Hippocampal formation (tissue), 2 donors: ENCODE results near the gene DOCK10.
"Not testable (repeated sequence)": the region's sequence is repeated elsewhere in the genome, so short reads cannot be mapped to it uniquely, and the experiment has no call there.

Experiments used
- DNase-seq, 2 donors: peaks; one replicate each; lab custom pipeline; 2025; lab: John Stamatoyannopoulos, UW

The DOCK10 gene

DNA sequence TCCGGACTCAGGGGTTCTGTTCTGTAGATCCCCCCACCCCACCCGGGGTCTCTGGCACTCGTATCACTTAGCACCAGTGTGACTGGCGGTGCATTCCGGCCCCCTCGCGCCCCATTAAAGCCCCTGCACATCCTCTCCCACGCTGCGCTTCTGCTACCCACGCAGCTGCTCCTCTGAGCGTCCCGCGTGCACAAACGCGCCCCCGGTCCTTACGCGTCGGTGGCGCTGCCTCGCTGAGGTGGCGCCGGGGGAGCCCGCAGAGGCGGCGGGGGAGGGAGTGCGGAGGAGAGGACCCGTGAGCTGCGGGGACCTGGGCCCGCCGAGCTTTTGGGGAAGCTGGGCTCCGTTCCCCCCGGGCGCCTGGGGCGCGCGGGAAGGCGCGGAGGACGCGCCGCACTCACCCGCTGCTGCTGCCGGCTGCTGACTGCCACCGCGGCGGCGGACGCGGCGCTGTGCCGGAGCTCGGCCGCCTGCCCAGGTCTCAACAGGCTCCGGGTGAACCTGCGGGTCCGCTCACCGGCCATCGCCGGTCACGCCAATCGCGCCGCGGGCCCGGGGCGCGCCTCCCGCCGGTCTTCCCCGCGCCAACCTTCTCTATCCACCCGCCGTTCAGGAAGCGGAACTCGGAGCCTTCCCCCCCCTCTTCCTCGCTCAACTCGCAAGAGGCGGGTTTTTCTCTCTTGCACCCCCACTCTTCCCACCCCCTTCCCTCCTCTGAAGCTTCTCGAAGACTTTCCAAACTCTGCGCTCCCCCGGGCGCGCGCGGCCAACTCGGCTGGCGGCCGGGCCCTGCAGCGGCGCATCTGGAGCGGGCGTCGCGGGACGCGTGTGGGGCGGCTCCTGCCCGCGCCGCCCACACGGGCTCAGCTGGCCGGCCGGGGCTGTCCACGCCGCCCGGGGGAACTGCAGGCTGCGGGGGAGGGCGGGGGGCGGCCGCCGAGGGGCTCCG, at the start of gene DOCK10:
Gene DOCK10 (minus strand): TSS at position 618 of the 949 bp plus-strand sequence. CDS start 94 bp downstream, at position 524.
- DNase-seq: peak; percentile 80 to 81

DNA sequence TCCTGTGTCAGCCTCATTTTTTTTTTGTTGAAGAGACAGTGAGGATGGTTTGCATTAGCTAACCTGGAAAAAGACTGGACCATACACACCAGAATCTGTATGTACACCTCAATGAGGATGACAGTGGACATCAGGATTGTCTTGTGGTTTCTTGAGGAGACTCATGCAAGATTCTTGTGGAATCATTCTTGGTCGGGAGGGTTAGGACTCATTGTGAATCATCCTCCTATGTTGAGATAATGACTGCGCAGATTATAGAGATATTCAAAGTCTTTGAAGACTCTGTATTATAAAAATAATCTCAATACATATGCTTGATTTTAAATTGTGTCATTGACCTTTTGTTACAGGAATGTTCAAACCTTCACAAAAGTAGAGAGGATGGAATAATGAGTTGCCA, 49.1 kb upstream of the DOCK10 start:
- no peak for DNase-seq

DNA sequence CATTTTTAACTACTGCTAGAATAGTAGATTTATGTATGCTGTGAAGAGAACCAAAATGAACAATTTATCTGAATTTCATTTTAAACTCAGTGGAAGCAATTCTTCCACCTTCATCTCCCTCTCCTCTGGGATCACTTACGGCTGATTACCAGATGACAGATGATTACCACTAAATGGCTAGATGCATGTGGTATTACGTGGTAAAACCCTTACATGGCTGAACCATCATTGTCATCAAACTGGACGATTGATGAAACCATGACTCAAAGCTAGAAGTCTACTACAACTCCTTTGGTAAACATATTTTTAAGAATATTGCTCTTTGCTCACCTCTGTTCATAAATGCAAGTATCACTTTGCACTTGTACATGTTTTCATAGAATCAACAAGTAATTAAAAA, 48.5 kb upstream of the DOCK10 start:
- no peak for DNase-seq

DNA sequence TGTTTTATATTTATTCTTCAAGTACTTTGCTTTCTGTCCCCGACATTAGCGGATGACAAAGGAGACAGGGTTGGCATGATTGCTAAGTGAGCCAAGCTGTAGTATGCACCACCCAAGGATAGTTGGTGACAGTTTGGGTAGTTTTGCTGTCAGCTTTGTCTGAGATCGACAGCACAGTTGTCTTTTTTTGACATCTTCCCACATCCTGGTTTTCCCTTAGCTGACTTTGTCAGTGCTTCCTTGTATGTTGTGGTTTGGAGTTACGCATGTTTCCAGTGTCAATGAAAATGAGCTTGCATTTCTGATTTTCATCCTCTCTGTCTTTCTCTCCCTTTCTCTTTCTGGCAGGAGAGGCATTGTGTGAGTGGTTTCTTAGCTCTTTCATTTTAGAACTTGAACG, 44.6 kb upstream of the DOCK10 start:
- no peak for DNase-seq

DNA sequence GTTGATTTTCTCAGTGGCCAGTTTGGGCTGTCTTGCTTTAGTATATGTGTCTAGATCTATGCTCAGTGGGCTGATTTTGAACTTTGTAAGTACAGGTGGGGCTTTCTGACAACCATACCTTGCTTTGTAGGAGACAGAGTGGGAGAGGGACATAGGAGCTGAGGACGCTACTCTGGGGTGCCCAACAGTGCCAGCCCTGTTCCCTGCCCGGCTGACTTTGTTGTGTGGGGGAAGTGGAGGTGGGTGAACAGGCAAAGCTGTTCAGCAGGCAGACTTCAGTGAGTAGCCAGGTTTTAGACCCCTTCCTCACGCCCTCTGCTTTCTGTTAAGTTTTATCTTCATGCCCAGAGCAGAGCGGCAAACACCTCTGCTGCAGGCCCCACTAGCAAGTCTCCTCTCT, 44.2 kb upstream of the DOCK10 start:
- no peak for DNase-seq

DNA sequence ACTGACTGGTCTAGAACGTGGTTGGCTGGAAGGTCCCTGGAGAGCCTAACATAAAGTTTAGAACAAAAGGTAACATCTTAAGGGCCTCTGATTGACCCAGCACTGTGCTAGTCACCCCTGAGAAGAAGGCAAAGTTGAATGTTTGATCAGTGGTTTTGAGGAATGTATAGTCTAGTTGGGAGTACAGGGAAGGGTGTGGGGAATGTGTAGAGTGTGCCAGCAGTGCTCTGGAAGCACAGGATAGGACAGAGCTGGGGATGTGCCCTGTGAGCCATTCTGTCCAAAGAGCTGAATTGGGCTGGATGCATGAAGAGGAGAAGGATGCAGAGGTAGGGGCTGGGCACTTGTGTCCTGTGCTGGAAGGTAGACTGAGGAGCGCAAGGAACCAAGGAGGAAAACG, 41.0 kb upstream of the DOCK10 start:
- no peak for DNase-seq

DNA sequence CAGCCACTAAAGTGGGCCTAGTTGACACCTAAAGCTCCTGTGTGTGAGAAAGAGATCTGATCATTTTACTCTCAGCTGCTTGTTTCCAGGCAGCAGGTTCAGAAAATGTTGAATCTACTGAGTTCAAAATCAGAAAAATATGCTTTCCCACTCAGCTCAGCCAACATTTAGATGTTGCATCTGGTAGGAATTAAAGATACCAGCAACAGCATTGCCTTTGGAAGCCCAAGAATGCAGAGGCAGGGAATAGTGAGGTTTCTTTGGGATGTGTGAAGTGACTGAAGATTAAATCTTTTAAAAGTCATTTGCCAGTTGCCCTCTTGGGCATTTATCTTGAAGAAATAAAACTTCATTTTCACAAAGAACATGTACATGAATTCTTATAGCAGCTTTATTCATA, 33.9 kb upstream of the DOCK10 start:
- DNase-seq: no peak

DNA sequence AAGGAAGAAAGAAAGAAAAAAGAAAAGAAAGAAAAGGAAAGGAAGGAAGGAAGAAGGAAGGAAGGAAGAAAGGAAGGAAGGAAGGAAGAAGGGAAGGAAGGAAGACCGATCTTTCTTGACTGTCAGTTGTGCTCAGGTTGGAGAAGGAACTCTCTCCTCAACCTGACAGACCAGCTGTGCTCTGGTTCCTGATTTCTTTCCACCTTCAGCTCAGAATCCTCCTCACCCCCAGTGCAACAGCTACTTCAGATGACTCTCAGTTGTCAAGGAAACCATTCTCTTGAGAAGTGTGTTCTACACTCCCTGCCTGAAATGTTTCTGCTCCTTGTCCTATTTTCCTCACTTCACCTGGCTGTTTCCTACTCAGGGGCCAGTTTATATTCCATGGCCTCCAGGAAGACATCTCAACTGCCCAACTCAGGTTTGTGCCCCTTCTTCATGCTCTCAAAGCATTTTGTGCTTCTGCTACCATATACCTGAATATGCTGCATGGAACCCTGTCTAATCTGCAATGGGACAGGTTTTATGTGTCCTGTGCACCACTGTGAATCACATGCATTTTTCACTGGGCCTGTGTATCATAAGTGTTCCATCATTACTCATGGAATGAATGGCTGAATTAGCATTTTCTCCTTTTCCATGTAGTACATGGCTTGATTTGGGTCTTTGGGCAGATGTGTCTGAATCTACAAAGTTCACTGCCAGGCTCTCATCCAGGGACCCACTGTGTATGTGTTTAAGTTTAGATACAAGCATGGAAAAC, 32.8 kb upstream of the DOCK10 start:
- no peak for DNase-seq

DNA sequence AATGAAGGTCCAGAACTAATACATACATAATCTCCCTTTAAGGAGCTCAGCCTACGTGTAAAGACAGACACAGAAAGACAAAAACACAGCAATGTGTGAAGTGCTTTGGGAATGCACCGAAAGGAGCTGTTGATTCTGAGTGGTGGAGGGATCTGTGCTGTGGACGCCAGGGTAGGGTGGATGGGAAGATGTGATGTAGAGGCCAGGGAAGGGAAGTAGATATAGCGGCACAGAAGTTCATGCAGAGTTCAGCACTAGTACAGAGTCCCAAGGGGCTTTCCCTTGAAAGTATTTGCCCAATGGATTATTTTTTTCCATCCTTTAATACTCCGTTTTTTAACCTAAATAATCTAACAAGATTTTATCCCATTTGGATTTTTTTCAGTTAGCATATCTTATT, 32.1 kb upstream of the DOCK10 start:
- no peak for DNase-seq

DNA sequence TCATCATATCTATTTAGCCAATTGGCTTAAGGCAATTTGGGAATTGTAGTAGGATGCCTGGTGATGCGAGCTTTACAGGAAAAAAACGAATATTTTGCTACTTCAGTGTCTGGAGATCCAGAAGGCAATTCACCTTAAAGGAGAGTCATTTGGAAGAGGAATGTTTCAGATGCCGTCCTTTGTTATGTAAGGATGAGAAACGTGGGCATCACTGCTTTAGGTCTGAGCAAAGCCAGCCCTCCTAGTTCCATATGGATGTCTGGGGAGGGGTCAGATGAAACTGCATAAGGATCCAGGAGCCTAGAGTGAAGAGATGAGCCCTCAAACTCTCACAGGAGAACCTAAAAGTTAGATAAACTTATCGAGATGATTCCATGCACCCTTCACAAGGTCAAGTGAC, 30.9 kb upstream of the DOCK10 start:
- no peak for DNase-seq

DNA sequence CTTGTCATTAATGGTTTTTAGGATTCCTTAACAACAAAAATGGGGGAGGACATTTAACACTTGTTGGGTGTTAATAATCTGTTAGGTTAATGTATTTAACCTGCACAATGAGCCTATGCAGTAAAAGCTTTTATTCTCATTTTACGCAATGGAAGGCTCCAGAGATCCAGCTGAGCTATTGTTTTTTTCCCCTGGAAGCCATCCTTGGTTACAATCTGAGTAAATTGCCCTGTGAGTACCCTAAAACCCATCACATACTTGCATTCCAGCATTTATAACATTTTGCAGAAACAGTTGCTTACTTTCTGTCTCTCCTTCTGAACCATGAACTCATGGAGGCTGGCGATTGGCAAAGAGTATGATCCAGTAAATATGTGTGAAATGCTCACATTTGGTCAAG, 30.2 kb upstream of the DOCK10 start:
- no peak for DNase-seq

DNA sequence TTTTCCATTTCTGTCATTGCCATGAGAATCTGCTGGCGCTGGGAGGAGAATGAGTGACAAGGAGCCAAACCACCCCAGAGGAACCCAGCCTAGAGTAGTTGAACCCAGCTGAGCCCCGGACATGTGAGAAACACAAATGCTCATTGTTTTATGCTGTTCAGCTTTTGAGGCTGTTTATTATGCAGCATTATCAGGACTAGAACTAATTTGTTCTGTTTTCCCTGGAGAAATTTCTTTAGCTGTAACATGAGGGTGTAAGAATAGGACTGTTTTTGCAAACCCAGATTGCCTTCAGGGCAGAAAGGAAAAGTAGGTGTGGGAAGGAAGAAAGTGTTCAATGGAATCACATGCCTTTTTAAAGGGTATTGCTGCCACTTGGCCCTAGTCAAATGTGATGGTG, 28.5 kb upstream of the DOCK10 start:
- DNase-seq: peak; percentile 71 to 89

DNA sequence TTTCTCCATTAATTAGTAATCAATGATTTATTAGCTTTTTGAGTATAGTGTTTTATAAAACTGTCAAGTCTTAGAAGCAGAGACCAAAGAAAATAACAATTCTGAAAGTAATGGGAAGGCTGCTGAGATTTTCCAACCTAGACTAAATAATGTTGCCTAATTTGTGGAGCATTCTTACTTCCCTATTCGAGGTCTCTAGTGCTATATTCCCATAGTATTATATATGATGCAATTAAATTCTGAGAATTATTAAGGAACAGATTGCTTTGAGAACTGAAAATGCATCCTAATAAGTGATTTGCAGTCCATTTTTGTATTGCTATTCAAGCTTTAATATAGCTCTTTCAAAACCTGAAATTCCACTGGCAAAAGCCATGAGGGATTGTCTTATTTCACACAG, 27.7 kb upstream of the DOCK10 start:
- DNase-seq: no peak

DNA sequence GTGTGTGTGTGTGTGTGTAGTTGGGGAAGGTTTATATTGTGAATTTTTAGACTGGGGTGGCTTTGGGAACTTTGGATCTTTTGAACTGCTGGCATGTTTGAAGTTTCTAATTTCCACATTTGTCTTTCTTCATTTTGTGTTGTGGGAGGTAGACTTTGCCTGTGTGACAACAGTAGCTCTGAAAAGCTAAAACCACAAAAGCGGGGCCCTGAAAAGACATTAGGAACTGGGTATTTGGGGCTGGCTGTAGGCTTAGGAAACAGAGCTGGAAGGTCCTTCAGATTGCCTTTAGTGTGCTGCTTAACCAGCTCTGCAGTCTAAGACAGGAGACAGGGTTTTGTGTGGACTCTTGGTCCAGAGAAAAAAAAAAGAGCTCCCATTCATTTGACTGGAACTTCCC, 27.2 kb upstream of the DOCK10 start:
- no peak for DNase-seq

DNA sequence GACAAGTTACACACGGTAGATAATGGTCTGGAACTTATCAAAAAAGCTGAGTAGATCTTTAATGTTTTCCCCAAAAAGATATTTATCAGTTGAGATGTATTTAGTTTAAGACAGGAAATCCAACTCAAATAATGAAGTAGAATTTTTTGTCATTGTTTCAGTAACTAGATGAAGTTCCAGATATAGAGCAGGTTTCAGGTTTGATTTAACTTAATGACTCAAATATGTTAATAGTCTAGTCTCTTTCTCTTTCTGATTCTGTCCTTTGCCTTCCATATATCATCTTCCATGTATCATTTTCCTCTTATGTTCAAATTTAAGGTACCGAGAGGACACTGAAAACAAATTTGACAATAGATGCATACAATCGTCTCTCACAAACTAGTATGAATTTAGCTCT, 23.6 kb upstream of the DOCK10 start:
- DNase-seq: no peak

DNA sequence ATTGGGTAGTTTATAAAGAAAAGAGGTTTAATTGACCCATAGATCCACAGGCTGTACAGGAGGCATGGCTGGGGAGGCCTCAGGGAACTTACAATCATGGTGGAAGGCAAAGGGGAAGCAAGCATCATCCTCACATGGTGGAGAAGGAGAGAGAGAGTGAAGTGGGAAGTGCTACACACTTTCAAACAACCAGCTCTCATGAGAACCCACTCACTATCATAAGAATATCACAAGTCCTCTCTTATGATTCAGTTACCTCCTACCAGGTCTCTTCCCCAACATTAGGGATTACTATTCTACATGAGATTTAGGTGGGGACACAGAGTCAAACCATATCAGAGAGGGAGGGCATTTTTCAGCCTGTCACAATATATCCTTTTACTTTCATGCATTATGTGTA, 22.7 kb upstream of the DOCK10 start:
- no peak for DNase-seq

DNA sequence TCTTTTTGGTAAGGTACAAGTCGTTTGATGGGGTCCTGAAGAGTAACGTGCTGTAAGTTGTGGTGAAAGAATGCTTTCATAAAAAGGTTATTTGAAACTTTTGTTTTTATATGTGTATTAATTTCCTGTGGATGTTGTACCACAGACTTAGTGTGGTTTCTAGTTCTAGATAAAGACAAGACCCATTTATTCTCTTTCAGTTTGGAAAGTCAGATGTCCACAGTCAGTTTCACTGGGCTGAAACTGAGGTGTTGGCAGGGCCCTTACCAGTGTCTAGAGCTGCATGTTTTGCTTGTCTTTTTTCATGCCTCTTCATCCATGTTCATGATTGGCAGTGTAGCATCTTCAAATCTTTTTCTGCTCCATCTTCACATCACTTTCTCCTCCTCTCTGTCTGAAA, 22.1 kb upstream of the DOCK10 start:
- DNase-seq: no peak

DNA sequence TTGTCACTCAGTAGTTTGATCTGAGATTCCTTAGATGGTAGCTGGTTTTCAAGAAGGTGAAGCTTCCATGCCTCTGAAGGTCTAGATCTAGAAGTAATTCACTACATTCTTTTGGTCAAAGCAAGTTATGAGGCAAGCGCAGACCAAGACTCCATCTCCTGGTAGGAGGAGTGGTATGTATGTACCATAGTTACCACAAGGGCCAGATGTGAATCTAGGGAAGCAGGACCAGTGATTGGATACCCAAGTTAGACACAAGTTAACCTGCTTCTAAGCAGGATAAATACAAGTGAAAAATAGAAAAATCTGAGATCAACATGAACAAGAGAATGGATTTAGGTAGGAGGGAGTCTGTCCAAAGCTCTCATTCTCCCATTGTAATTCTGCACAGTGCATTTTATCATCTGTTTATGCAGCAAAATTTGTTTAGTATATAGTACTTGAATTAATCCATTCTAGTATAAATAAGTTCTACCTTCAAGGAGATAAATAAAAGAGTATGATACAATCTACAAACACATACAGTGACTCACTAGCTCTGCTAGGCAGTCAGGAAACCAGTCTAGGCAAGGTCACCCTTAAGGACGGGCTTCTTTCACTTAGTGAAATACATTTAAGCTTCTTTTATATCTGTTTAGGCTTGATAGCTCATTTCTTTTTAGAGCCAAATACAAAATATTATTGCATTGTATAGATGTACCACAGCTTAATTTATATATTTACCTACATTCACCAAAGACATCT, 14.2 kb upstream of the DOCK10 start:
- DNase-seq: no peak

DNA sequence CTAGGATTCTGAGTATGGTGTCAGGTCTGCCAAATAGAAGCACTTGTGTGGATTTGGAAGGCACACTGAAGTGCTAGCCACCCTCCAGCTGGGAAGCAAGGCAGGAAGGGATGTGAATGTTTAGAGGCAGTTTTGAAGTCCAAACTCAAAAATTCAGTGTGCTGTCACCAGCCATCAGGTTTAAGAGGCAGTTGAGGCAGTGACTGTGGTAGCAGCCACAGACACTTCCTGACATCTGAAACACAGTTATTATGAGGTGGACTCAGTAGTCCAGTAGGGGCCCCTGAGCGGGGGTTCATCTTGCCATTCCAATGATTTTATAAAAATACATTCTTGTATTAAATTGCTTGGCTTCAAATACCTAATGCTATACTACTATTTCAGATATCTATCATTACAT, 13.4 kb upstream of the DOCK10 start:
- DNase-seq: no peak

DNA sequence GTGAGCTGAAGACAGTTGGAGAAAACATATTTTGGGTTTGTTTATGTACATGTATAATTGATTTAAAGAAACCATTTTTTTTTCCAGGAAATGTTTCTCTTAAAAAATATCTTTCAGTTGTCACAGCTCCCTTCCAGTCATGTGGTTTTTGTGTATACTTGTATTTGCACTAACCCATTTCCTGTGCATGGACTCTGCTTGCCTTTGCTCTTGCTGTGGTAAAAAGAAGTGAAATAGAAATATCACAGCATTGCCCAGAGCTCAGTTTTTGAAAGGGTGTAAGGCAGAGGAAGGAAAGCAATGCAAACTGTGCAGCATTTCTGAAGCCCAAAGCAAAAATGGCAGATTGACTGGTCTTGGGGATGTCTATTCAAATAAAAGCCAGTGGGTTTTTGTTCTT, 10.4 kb upstream of the DOCK10 start:
- DNase-seq: no peak

DNA sequence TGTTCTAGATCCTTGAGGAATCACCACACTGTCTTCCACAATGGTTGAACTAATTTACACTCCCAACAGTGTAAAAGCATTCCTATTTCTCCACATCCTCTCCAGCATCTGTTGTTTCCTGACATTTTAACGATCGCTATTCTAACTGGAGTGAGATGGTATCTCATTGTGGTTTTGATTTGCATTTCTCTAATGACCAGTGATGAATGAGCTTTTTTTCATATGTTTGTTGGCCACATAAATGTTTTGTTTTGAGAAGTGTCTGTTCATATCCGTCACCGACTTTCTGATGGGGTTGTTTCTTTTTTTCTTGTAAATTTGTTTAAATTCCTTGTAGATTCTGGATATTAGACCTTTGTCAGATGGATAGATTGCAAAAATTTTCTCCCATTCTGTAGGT, 5.2 kb upstream of the DOCK10 start:
- DNase-seq: not testable (repeated sequence)

DNA sequence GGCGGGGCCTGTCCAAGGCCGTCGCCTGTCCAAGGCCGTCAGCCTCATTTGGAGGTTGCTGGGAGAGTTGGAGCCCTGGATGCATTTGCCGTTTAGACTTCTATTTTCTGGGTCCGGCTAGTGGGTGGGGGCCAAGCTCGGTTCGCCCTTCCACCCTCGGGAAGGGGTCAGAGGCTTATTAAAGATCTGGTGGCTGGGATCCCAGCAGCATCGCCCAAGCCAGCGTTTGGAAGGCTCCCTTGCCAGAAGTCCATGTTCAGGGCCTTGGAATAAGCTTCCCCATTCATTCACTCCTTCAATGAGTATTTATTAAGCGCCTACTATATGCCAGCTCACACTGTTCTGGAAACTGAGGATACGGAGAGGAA, 516 bp upstream of the DOCK10 start:
- no peak for DNase-seq
